MCF 10A (cell line): ENCODE results near the gene ST8SIA4. TPM values are rescaled to one million over a fixed set of nuclear protein-coding genes. Genes with fewer than 3 reads are reported as not detected.

Experiments
- BruUV-seq: library from RNA; stranded (reverse); fragments of 400-500 nt; replicated peaks from 2 replicates; lab custom pipeline; 2021; lab: Mats Ljungman, UMichigan
- CTCF ChIA-PET: fragments of 300-600 bp; sonication (Branson Sonifier 250); formaldehyde crosslinking; extraction: SDS; loops from one replicate; lab custom pipeline; 2021; ENCODE audit warnings: antibody characterized with exemption, inconsistent platforms; lab: Yijun Ruan, JAX
- POLR2A ChIA-PET: fragments of 300-600, 350-650 bp; sonication (Branson Sonifier 250); formaldehyde crosslinking; extraction: SDS; loops from one replicate; lab custom pipeline; 2020; ENCODE audit warnings: antibody characterized with exemption, inconsistent platforms; lab: Yijun Ruan, JAX
- DNase-seq: peaks from one replicate; pipeline ENCODE4 v3.0.0-alpha.2; 2018; ENCODE audit not compliant: unreplicated experiment
- H3K27ac Mint-ChIP-seq: one replicate; pipeline ENCODE4 v1.8.0; 2022; ENCODE audit warnings: mild to moderate bottlenecking, low read depth, mixed read lengths; ENCODE audit not compliant: unreplicated experiment
- H3K27me3 Mint-ChIP-seq: one replicate; pipeline ENCODE4 v1.8.0; 2022; ENCODE audit warnings: mixed read lengths; ENCODE audit not compliant: insufficient read depth, unreplicated experiment
- H3K36me3 Mint-ChIP-seq: one replicate; pipeline ENCODE4 v1.8.0; 2022; ENCODE audit warnings: mild to moderate bottlenecking, moderate library complexity, mixed read lengths; ENCODE audit not compliant: insufficient read depth, unreplicated experiment
- H3K4me1 Mint-ChIP-seq: one replicate; pipeline ENCODE4 v1.8.0; 2022; ENCODE audit warnings: mixed read lengths; ENCODE audit not compliant: insufficient read depth, unreplicated experiment
- H3K4me3 Mint-ChIP-seq: one replicate; pipeline ENCODE4 v1.8.0; 2022; ENCODE audit warnings: mild to moderate bottlenecking, moderate library complexity, mixed read lengths; ENCODE audit not compliant: unreplicated experiment
- H3K9me3 Mint-ChIP-seq: one replicate; pipeline ENCODE4 v1.8.0; 2022; ENCODE audit warnings: mixed read lengths; ENCODE audit not compliant: unreplicated experiment
- CTCF ChIP-seq: fragments of 200-600 bp; IDR thresholded peaks from one replicate; pipeline ENCODE4 v1.8.0; 2022; ENCODE audit warnings: antibody characterized with exemption, mild to moderate bottlenecking; ENCODE audit not compliant: unreplicated experiment
- intact Hi-C: fragments of 100-400 bp; cut with micrococcal nuclease; formaldehyde crosslinking; loops from 2 replicates; pipeline ENCODE4 v1.14.1; 2022
- total RNA-seq: library from RNA; stranded (reverse); gene quantifications from 2 replicates; pipeline ENCODE4 v1.2.3, GENCODE V29; 2022

Gene ST8SIA4
- total RNA-seq, 1 experiment from 2014 or later = 0.26 TPM

- peaks cover 29% of the 10 kb centered on the region for H3K4me1 Mint-ChIP-seq
- no TSS peak for BruUV-seq
- H3K36me3 Mint-ChIP-seq = no peaks in the 10 kb centered on the region
- H3K27ac Mint-ChIP-seq = peak overlapping the region; percentile 55
- no peak overlapping the region for H3K4me3 Mint-ChIP-seq
- no peak for DNase-seq
- no peaks in the 10 kb centered on the region for H3K9me3 Mint-ChIP-seq
- no peaks in the 10 kb centered on the region for H3K27me3 Mint-ChIP-seq
- ChIA-PET CTCF (interaction anchor here (1.1 to 1.7 kb wide), 2 partner anchors 12 to 218 kb away, joined by 4 to 5 read pairs; no protein-coding TSS in a partner anchor), POLR2A (interaction anchor here (0.6 to 2.6 kb wide), 3 partner anchors 11 to 475 kb away, joined by 3 to 10 read pairs (median 7); no protein-coding TSS in a partner anchor)
- no peak for TF ChIP-seq CTCF
- intact Hi-C loops = loop anchor here (5.0 kb wide), 1 partner anchor 62 kb away; the partner anchor contains the start of gene ST8SIA4
Measured at GRCh38 chr5:100840789-100841188, 62.3 kb downstream of the ST8SIA4 start.

GRCh38 chr5:100840370-100840769, 62.7 kb downstream of the ST8SIA4 start:
- H3K27me3 Mint-ChIP-seq = no peaks in the 10 kb centered on the region
- H3K27ac Mint-ChIP-seq = peak overlapping the region; percentile 23
- POLR2A ChIA-PET = interaction anchor here (0.6 to 2.6 kb wide), 3 partner anchors 12 to 475 kb away, joined by 3 to 10 read pairs (median 7); no protein-coding TSS in a partner anchor
- BruUV-seq = no TSS peak
- CTCF ChIA-PET = interaction anchor here (1.1 to 1.7 kb wide), 4 partner anchors 12 to 838 kb away, joined by 3 to 5 read pairs (median 4); no protein-coding TSS in a partner anchor
- no peaks in the 10 kb centered on the region for H3K9me3 Mint-ChIP-seq
- intact Hi-C loops = loop anchor here (5.0 kb wide), 1 partner anchor 62 kb away; the partner anchor contains the start of gene ST8SIA4
- no peaks in the 10 kb centered on the region for H3K36me3 Mint-ChIP-seq
- peak; percentile 82 for DNase-seq
- no peak overlapping the region for H3K4me3 Mint-ChIP-seq
- no peak for TF ChIP-seq CTCF
- H3K4me1 Mint-ChIP-seq = peaks cover 29% of the 10 kb centered on the region

GRCh38 chr5:100838048-100838473, 65.0 kb downstream of the ST8SIA4 start:
- POLR2A ChIA-PET = interaction anchor here (0.6 to 1.0 kb wide), 2 partner anchors 39 to 177 kb away, joined by 3 read pairs; no protein-coding TSS in a partner anchor

More at GRCh38 chr5:100838048-100838473, 65.0 kb downstream of the ST8SIA4 start:
- H3K4me1 Mint-ChIP-seq = peaks cover 29% of the 10 kb centered on the region
- CTCF ChIA-PET = no interaction called here
- BruUV-seq = no TSS peak
- no peak for TF ChIP-seq CTCF
- intact Hi-C loops = no loop called here
- no peaks in the 10 kb centered on the region for H3K9me3 Mint-ChIP-seq
- H3K27me3 Mint-ChIP-seq = no peaks in the 10 kb centered on the region
- no peaks in the 10 kb centered on the region for H3K36me3 Mint-ChIP-seq
- no peak for DNase-seq
- H3K4me3 Mint-ChIP-seq = no peak overlapping the region
- H3K27ac Mint-ChIP-seq = no peak overlapping the region
